HG02981 (cell line): ENCODE results near the gene LRFN3.
"Not testable (repeated sequence)": the region's sequence is repeated elsewhere in the genome, so short reads cannot be mapped to it uniquely, and the experiment has no call there.

ENCODE experiments used
- ATAC-seq: cut with Tn5 transposase; IDR thresholded peaks from one replicate; pipeline ENCODE4 v1.9.1; 2021; ENCODE audit warnings: mild to moderate bottlenecking, moderate library complexity; ENCODE audit not compliant: unreplicated experiment

Gene LRFN3

DNA sequence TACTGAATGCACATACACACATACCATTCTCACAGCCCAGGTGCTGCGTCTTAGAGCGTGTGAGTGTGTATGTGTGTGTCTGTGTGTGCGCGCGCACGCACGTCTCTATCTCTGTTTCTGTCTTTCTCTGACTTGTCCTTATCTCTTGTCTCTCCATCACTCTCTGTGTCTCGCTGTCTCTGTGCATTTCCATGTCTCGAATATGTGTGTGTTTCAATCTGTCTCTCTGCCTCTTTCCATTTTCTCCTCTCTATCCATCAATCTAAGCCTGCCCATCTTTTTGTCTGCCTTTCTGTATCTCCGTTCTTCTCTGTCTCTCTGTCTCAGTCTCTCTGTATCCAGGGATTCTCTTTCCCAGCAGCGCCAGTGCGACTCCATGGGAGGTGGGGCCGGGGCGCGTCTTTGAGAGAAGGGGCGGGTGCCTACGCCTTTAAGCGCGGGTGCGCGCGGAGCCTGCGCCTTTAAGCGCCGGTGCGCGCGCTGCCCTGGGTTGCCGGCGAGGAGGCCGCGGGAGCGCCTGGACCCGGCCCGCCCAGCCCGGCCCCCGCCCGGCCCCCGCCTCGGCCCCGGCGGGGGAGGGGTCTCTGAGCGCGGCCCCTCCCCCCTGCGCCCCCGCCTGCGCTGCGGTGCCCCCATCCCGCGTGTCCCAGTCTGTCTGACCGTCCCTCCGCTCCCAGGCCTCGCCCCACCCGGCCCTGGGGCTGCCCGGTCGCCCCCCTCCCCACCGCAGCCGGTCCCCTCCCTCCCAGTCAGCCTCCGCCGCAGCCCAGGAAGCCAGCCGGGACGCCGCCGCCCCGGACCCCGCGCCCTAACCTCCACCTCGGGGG, at the start of gene LRFN3:
Gene LRFN3 (plus strand): TSS at position 464 of the 827 bp plus-strand sequence. CDS start 3,052 bp downstream, outside the sequence.
- no peak for ATAC-seq

DNA sequence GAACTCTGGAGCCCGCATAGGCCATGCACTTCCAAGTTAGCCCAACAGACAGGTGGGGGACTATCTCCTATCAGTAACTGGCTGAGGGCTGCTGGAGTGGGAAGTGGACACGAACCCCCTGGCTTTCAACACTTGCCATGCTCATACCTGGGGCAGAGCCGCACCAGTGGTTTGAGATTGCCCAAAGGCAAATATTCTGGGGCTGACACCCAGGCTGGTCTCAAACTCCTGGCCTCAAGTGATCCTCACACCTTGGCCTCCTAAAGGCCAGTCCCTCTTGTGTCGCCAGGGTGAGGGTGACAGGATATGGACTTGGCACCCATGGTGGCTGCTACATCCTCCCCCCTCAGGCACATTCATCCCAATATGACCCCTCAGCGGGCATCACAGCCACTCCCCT, 49.0 kb upstream of the LRFN3 start:
- no peak for ATAC-seq

DNA sequence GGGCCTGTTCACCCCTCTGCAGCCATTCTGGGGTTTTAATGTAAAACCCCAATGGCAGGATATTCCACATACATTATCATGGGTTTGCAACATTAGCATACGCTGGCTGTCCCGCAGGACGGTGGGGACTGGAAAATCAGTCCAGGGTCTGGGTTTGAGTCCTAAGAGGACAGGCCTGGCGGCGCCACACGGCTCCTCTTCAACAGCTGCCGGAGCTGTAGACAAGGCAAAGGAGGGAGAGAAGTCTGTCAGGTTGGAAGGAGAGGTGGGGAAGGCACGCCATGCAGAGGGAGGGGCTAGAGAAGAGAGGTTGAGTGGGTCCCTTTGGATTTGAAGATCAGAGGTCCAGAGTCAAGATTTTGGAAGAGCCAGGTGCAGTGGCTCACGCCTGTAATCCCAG, 47.8 kb upstream of the LRFN3 start:
- no peak for ATAC-seq

- ATAC-seq, result no peak
These were observed 46.6 kb upstream of the LRFN3 start for GRCh38 chr19:35889370-35890112.

GRCh38 chr19:35890113-35890650, 46.0 kb upstream of the LRFN3 start:
- ATAC-seq, result no peak

GRCh38 chr19:35891819-35892218, 44.4 kb upstream of the LRFN3 start:
- not testable (repeated sequence) for ATAC-seq

- no peak for ATAC-seq
These were observed 41.8 kb upstream of the LRFN3 start for GRCh38 chr19:35894342-35894741.

DNA sequence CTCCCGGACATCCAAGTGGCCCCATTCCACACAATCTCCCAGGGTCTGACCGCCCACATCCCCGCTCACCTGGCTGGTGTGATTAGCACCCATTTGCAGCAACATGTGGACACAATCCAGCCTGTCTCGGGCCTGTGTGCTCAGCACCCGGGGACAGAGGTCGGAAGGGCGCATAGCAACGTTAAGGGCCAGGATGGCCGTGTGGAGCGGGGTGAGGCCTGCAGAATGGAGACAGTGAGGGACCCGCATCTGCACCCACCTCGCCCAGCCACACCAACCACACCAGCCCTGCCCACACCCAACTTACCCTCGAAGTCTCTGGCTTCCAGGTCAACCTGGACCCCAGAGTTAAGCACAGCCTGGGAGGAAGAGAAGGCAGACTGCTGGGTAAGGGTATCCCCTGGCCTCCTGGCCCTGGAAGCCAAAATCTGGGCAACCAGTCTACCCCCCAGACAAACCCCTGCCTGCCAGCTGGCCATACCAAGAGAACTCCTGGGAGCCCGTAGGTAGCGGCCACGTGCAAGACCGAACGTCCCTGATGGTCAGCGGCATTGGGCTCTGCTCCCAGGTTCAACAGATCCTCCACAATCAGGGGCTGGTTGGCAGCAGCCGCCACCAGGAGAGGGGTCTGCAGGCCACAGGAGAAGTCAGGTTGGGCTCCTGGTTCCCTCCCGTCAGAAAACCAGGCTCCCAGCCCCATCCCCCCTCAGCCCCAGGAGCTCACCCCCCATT, 40.1 kb upstream of the LRFN3 start:
- no peak for ATAC-seq

- ATAC-seq, result no peak
These were observed 39.5 kb upstream of the LRFN3 start for GRCh38 chr19:35896643-35897040.

GRCh38 chr19:35897706-35898451, 38.3 kb upstream of the LRFN3 start:
- no peak for ATAC-seq

- no peak for ATAC-seq
These were observed 37.7 kb upstream of the LRFN3 start for GRCh38 chr19:35898499-35898809.

DNA sequence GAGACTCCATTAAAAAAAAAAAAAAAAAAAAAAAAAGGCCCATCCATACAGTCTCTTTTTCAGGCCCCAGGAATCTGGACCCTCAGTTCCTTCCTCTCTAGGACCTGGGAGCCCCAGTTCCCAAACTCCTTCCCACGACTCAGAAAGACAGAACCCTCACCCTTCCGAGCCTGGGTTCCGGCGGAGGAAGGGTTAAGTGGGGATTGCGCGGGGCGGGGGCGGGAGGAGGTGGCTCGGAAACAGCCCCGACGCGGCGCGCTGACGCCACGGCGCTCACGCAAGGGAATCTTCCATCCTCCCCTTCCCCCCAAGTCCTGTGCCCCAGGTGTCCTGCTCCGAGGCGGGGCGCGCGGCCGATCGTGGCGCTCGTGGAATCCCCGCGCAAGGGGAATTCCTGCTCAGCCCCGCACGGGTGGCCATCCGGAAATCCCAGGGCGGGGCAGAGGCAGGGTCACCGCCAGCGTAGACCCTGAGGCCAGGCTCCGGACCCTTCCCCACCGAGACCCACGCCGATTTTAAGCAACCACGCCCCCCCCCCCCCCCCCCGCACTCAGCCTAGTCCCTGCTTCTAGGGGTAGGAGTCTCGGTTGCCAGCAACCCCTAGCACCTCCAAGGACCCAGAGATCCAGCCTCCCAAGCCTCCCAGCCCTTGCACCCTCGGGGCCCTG, 36.5 kb upstream of the LRFN3 start:
- peak; percentile 38 for ATAC-seq

DNA sequence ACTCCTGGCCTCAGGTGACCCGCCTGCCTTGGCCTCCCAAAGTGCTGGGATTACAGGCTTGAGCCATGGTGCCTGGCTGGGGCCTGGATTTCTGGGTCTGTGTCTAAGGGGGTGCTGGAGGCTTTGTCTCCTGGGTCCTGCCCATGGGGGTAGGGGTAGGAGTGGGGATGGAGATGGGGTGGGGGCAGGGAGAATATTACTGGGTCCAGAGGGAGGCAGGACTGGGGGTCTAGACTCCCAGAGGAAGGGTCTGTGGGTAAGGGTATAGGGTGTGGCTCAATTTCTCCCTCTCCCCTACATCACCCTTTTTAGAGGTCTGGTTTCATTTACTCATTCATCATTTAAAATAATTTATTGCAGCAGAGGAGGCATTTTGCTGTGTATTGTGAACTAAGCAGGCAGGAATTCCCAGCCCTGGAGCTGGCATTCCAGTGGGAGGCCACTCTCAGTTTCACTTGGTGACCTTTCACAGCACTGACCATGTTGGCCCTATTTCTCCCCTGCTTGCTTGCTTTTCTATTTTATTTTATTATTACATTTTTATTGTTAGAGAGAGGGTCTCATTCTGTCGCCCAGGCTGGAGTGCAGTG, 35.0 kb upstream of the LRFN3 start:
- ATAC-seq, result no peak

DNA sequence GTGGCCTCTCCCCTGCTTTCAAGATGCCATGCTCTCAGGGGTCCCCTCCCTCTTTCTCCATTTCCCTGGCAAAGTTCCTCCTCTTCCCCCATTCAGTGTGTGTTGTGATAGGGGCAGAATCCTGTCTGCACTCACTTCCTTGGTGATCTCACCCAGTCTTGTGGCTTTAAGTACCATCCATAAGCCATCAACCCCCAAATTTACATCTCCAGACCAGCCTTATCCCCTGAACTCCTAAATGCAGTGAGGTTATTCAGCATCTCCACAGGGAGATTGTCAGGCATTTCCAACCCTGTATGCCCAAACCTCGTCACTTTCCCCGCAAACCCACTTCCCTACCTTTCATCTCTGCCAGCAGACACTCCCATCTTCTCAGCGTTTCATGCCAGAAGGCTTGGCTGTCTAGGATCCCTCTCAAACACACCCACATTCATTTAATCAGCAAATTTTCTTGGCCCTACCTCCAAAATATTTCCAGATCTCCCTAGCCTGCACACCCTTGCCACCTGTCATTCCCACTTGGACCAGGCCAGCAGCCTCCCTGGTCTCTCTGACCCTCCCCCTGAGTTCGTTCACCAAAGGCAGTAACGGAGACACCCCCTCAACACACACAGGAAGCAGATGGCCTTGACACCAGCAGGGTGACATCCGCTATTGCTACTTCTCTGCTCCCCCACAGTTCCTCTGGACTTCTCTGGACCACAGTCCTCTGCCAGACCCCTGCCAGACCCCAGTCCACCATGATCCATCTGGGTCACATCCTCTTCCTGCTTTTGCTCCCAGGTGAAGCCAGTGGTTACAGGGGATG, 34.1 kb upstream of the LRFN3 start, which contains the start of gene HCST:
Gene HCST (plus strand): TSS at position 676 of the 808 bp plus-strand sequence. CDS start 65 bp downstream, at position 741.
- no peak for ATAC-seq

- no peak for ATAC-seq
These were observed 33.2 kb upstream of the LRFN3 start for GRCh38 chr19:35902870-35903475.

- peak; percentile 42 for ATAC-seq
These were observed 32.5 kb upstream of the LRFN3 start for GRCh38 chr19:35903550-35904179.

GRCh38 chr19:35904311-35905068, 31.7 kb upstream of the LRFN3 start:
- ATAC-seq, result no peak
